Activated B cell treated with CpG ODN at 0.5 μM for 24 hours (primary cell): ENCODE measurements around the gene SRGAP3. TPM values are rescaled to one million over a fixed set of nuclear protein-coding genes. Genes with fewer than 3 reads are reported as not detected.

Experiments
- ATAC-seq: fragments of 200-7000 bp; cut with Tn5 transposase; one replicate; pipeline ENCODE4 v1.10.0; 2021; ENCODE audit warnings: low read depth, mild to moderate bottlenecking, moderate library complexity
- CTCF ChIA-PET: fragments of 350-600 bp; sonication (Branson Sonifier 250); formaldehyde crosslinking; loops from one replicate; lab custom pipeline; 2021; ENCODE audit warnings: antibody characterized with exemption; lab: Charles Lee
- POLR2A ChIA-PET: fragments of 350-600 bp; sonication (Branson Sonifier 250); formaldehyde crosslinking; loops from one replicate; lab custom pipeline; 2021; ENCODE audit warnings: antibody characterized with exemption; lab: Charles Lee
- DNase-seq: peaks from one replicate; pipeline ENCODE4 v3.0.0; 2022
- H3K27ac Mint-ChIP-seq: one replicate; pipeline ENCODE4 v1.8.0; 2020; ENCODE audit warnings: mixed read lengths
- H3K27me3 Mint-ChIP-seq: one replicate; pipeline ENCODE4 v1.8.0; 2021; ENCODE audit warnings: mixed read lengths
- H3K36me3 Mint-ChIP-seq: one replicate; pipeline ENCODE4 v1.8.0; 2021; ENCODE audit warnings: low read depth, mixed read lengths
- H3K4me1 Mint-ChIP-seq: one replicate; pipeline ENCODE4 v1.8.0; 2021; ENCODE audit warnings: mixed read lengths
- H3K4me3 Mint-ChIP-seq: one replicate; pipeline ENCODE4 v1.8.0; 2020; ENCODE audit warnings: mild to moderate bottlenecking, mixed read lengths
- H3K9me3 Mint-ChIP-seq: one replicate; pipeline ENCODE4 v1.8.0; 2020; ENCODE audit warnings: mixed read lengths
- intact Hi-C: fragments of 100-400 bp; cut with micrococcal nuclease; formaldehyde crosslinking; loops from one replicate; pipeline ENCODE4 v1.15.1; 2024
- total RNA-seq: library from RNA; stranded (reverse); gene quantifications from 2 replicates; pipeline ENCODE4 v1.2.3, GENCODE V29; 2022
- TF ChIP-seq, protein P1 (sequence below): fragments of 200-600 bp; IDR thresholded peaks from one replicate; pipeline ENCODE4 v1.8.0; 2022; ENCODE audit warnings: antibody characterized with exemption, mild to moderate bottlenecking

The SRGAP3 gene
- total RNA-seq, 1 donor from 2014 or later = 0.58 TPM

- CTCF ChIA-PET = no interaction called here
- DNase-seq (no peak), ATAC-seq (no peak)
- no peak overlapping the region for H3K4me3 Mint-ChIP-seq
- H3K27ac Mint-ChIP-seq = no peak overlapping the region
- TF ChIP-seq, protein P1, sequence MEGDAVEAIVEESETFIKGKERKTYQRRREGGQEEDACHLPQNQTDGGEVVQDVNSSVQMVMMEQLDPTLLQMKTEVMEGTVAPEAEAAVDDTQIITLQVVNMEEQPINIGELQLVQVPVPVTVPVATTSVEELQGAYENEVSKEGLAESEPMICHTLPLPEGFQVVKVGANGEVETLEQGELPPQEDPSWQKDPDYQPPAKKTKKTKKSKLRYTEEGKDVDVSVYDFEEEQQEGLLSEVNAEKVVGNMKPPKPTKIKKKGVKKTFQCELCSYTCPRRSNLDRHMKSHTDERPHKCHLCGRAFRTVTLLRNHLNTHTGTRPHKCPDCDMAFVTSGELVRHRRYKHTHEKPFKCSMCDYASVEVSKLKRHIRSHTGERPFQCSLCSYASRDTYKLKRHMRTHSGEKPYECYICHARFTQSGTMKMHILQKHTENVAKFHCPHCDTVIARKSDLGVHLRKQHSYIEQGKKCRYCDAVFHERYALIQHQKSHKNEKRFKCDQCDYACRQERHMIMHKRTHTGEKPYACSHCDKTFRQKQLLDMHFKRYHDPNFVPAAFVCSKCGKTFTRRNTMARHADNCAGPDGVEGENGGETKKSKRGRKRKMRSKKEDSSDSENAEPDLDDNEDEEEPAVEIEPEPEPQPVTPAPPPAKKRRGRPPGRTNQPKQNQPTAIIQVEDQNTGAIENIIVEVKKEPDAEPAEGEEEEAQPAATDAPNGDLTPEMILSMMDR = no peak
- H3K9me3 Mint-ChIP-seq = no peaks in the 10 kb centered on the region
- POLR2A ChIA-PET = no interaction called here
- no peaks in the 10 kb centered on the region for H3K4me1 Mint-ChIP-seq
- intact Hi-C loops = no loop called here
- H3K36me3 Mint-ChIP-seq = no peaks in the 10 kb centered on the region
- peaks cover 3% of the 10 kb centered on the region for H3K27me3 Mint-ChIP-seq
Measured at GRCh38 chr3:9225268-9225667, 24.2 kb downstream of the SRGAP3 start.

GRCh38 chr3:9224490-9224889 lies 25.0 kb downstream of the SRGAP3 start:
- Mint-ChIP-seq H3K27me3 (peaks cover 6% of the 10 kb centered on the region), H3K27ac (no peak overlapping the region), H3K4me1 (no peaks in the 10 kb centered on the region), H3K9me3 (no peaks in the 10 kb centered on the region), H3K4me3 (no peak overlapping the region), H3K36me3 (no peaks in the 10 kb centered on the region)
- TF ChIP-seq, protein P1 = no peak
- ChIA-PET CTCF (no interaction called here), POLR2A (no interaction called here)
- ATAC-seq (no peak), DNase-seq (no peak)
- intact Hi-C loops = no loop called here

DNA sequence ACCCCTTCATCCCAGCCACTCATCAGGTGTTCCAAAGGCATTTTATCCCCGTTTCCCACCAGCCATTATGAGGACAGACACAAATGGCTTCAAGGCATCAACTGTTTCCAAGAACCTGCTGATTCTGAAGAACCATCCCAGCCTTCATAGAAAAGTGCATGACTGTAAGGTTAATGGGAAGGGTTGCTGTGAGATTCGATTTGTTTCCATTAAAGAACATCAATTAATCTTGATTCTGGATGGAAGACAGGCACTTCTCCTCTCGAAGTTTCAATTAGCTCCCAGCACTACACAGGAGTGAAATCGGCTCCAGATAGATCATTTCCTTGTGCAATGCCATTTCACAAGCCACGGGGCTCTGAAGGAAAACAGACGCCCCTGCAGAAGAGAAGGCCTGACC lies 25.8 kb downstream of the SRGAP3 start:
- intact Hi-C loops = no loop called here
- H3K9me3 Mint-ChIP-seq = no peaks in the 10 kb centered on the region
- ATAC-seq (no peak), DNase-seq (no peak)
- no peaks in the 10 kb centered on the region for H3K4me1 Mint-ChIP-seq
- H3K4me3 Mint-ChIP-seq = no peak overlapping the region
- TF ChIP-seq, protein P1 = no peak
- no peak overlapping the region for H3K27ac Mint-ChIP-seq
- CTCF ChIA-PET = no interaction called here
- POLR2A ChIA-PET = no interaction called here
- peaks cover 6% of the 10 kb centered on the region for H3K27me3 Mint-ChIP-seq
- no peaks in the 10 kb centered on the region for H3K36me3 Mint-ChIP-seq

- Mint-ChIP-seq H3K4me3 (no peak overlapping the region), H3K27ac (no peak overlapping the region), H3K4me1 (no peaks in the 10 kb centered on the region), H3K9me3 (no peaks in the 10 kb centered on the region), H3K27me3 (peaks cover 6% of the 10 kb centered on the region), H3K36me3 (no peaks in the 10 kb centered on the region)
- TF ChIP-seq, protein P1 = no peak
- ChIA-PET CTCF (no interaction called here), POLR2A (no interaction called here)
- intact Hi-C loops = no loop called here
- no peak for ATAC-seq
- DNase-seq = no peak
Measured at GRCh38 chr3:9222956-9223639, 26.3 kb downstream of the SRGAP3 start.

DNA sequence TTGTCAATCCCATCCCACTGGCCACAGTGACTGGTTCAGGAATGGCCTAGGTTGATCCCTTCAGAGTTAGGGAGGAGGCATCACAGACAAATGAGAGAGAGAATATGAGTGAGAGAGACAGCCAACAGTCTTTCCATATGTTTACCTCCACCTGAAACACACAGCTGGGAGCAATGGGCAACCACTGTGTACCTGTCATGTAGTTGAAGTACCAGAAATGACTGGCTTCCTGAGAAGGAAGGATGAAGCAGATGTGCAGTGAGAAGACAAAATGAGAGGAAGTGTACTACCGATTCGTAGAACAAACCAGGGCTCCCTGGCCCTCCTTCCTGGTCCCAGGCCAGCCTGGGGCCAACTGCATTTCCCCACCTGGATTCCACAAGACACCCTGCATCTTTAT lies 27.4 kb downstream of the SRGAP3 start:
- H3K36me3 Mint-ChIP-seq = no peaks in the 10 kb centered on the region
- TF ChIP-seq, protein P1 = no peak
- DNase-seq (no peak), ATAC-seq (no peak)
- ChIA-PET CTCF (no interaction called here), POLR2A (no interaction called here)
- H3K4me3 Mint-ChIP-seq = no peak overlapping the region
- intact Hi-C loops = no loop called here
- no peak overlapping the region for H3K27ac Mint-ChIP-seq
- H3K9me3 Mint-ChIP-seq = no peaks in the 10 kb centered on the region
- H3K27me3 Mint-ChIP-seq = peaks cover 6% of the 10 kb centered on the region
- H3K4me1 Mint-ChIP-seq = no peaks in the 10 kb centered on the region
